ENCODE data around the gene MAP3K12.
"Not testable (repeated sequence)": the region's sequence is repeated elsewhere in the genome, so short reads cannot be mapped to it uniquely, and the experiment has no call there.

Gene MAP3K12

DNA sequence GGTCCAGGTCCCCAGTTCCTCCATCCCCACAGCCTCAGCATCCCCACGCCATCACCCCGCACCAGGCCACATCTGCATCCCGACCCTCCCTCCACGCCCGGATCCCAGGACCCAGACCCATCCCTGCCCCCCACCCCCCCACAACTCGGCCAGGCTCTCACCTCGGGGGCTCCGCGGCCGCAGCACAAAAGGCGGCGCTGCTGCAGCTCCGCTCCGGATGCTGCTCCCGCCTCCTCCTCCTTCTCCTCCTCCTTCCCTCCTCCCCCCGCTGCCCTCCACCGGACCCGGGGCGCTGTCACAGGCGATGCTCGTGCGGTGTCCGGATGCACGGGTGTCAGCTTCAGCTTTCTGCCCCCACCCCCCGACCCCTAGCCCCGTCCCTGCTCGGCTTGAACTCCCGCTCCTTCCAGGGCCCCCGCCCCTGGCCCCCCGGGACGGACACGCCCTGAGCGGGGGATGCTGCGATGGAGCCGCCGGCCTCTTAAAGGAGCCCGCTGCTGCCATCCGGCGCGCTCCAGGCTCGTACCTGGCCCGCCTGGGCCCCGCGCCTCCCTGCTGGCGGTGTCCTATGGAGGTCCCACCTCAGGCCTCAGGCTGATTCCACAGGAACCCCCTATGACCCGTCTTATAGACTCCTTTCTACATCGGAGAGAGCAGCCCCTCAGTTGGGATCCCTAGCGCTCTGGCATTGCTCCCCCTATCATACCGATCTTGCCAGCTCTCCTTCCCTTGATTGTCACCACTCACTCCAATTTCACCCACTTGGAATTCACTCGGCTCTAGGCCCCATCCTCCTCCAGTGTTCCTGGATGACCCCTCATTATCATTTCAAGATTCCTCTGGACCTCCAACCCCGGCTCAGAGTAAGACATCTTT is at the start of gene MAP3K12:
MAP3K12 (minus strand) TSS at position 193 of the 876 bp plus-strand sequence. CDS start 12,067 bp downstream, outside the sequence.
- DNase-seq: peak in 1 of 2 experiments; percentile 46

GRCh38 chr12:53548354-53548753 is 49.1 kb upstream of the MAP3K12 start:
- not testable (repeated sequence) for DNase-seq

DNA sequence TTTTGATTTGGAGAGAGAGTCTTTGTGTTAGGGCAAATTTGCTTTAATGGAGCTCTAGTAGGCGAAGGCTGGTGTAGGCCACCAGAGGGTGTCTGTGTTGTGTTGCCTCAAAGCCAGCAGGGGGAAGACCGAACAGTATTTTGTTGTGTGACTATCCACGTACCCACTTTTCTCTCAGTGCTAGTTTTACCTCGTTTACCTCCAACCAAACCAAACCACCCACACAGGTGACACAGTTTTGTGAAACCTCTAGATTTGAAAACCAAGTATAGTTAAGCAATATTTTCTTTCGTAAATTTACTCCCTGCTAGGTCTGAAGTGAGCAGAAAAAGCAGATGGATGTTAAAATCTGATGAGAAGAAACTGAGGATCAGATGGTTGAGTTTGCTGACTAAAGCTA is 44.3 kb upstream of the MAP3K12 start:
- DNase-seq: peak; percentile 43 to 53

DNA sequence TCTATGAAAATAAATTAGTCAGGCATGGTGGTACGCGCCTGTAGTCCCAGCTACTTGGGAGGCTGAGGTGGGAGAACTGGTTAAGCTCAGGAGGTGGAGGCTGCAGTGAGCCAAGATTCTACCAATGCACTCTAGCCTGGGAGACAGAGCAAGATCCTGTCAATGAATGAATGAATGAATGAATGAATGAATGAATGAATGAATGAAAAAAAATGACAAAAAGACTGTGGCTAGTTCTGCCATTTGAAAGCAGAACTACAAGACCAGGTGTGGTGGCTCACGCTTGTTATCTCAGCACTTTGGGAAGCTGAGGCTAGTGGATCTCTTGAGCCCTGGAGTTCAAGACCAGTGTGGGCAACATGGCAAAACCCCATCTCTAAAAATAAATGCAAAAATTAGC is 40.3 kb upstream of the MAP3K12 start:
- no peak for DNase-seq

DNA sequence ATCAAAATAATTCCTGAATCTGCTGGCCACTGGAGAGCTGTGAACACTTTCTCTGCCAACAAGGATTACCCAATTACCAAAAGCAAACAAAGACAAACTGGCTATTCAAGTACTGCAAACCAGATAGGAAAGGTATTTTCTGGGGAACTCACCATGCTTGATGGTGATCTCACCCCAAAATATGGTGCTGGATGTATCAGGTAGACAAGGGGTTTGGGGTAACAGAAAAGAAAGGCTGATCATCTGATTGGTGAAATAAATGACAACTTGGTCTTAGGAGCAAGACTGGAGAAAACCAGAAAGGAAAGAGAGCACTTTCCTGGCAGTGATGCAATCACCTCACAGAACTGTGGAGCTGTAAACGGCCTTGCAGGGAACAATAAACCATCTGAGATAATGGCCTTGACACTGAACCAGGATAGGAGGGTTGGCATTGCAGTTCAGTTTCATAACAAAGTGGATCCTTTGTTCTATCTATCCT is 39.0 kb upstream of the MAP3K12 start:
- peak; percentile 7 to 13 for DNase-seq

DNA sequence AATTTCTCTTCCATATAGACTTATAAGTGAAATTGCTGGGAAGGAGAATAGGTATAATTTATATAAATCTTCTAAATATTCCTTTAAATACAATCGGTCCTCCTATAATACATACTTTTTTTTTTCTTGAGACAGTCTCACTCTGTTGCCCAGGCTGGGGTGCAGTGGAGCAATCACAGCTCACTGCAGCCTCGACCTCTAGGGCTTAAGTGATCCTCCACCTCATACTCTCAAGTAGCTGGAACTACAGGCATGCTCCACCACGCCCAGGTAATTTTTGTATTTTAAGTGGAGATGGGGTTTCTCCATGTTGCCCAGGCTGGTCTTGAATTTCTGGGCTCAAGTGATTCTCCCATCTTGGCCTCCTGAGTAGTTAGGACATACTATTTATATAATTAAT is 37.7 kb upstream of the MAP3K12 start:
- DNase-seq: no peak

GRCh38 chr12:53533471-53533870 is 34.2 kb upstream of the MAP3K12 start:
- DNase-seq: no peak

GRCh38 chr12:53532524-53533445 is 33.5 kb upstream of the MAP3K12 start:
- DNase-seq: no peak

DNA sequence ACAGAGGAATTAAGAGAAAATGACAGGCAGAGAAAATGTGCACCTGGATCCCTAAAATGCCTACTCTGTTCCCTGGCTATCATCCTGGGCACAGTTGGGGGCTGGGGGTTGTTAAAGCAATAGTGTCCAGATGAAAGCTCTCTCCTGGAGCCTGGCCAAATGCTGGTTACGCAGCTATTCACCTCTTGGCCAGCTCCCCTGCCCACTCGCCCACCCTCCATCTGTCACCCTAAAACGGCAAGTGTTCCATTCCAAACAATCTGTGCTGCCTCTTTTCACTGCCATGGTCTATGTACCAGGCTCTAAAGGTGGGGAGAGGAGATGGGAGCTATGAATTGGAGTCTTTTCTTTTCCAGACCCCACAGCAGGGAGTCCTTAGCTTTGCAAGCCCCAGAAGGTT is 32.8 kb upstream of the MAP3K12 start:
- no peak for DNase-seq

DNA sequence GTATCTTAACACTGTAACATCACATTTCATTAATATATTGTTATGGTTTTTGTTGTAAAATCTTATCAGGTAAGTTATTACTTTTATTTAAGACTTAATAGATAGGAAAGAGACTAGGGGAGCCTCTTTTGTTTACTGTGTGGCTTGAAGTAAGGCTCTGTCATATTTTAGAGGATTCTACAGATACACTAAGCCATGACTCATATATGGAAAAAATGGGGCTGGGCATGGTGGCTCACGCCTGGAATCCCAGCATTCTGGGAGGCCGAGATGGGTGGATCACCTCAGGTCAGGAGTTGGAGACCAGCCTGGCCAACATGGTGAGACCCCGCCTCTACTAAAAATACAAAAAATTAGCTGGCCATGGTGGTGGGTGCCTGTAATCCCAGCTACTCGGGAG is 31.7 kb upstream of the MAP3K12 start:
- DNase-seq: no peak

DNA sequence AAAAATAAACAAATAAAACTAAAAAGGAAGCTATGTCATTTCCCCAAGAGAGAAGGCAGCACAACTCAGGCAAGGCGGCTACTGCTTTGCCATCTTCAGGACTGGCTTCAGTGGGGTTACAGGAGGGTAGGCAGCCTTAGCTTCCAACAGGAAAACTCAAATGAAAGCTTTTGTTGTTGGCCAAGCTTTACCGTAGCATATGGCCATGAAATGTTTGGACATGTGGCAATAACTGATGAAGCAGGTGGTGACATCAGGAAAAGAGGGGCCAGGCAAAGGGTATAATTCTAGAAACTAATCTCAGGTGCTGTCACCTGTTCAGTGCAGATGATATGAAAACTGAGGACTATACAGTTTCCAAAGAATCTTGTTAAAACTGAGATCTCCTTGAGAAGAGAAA is 30.8 kb upstream of the MAP3K12 start:
- DNase-seq: no peak

- no peak for DNase-seq
Measured at GRCh38 chr12:53524476-53524875, 25.2 kb upstream of the MAP3K12 start.

- no peak for DNase-seq
Measured at GRCh38 chr12:53523131-53523530, 23.9 kb upstream of the MAP3K12 start.

GRCh38 chr12:53518381-53518780 is 19.1 kb upstream of the MAP3K12 start:
- no peak for DNase-seq

- DNase-seq: no peak
Measured at GRCh38 chr12:53516758-53517455, 17.6 kb upstream of the MAP3K12 start.

DNA sequence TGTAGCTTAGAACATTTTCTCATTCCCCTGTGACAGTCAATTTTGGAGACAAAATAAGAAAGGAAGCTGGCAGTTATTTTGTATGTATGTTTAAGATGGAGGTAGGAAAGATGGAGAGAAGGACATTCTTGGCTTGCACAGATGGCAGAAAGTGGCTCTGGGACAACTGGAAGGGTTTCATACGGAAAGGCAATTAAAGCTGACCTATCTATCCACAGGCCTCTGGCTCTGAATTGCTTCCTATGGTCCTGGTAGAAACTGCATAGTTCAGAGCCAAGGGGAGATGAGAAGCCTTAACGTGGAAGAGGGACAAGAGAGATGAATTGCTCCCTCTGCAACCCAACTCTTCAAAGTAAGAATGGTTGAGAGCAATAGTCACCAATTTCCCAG is 16.0 kb upstream of the MAP3K12 start:
- no peak for DNase-seq

DNA sequence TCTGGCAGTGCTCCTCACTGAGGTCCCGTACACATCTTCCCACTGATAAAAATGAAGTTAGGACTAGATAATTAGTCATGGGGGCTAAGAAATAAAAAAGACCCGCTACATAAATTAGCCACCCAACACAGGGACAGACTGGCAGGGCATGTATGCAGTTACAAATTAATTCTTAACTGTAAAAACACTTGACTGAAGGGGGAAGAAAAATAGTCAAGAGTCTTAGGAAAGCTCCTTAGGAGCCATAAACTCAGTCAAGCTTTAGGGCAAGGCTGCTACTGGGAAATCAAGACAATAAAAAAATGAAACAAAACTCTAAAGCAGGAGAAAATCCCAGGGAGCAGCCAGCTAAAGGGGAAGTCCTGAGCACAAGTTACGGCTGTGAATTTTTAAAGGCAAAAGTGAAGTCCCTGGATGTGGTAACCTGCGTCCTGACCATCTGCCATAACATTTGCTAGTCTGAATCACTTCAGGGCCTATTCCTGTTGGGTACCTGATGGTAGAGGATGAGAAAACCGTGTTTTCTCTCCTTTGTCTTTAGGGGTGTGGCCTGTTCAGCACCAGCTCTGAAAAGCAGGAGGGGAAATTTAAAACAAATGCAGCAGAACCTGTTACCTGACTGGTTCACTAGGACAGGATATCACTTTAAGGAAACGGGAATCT is 15.5 kb upstream of the MAP3K12 start:
- no peak for DNase-seq

GRCh38 chr12:53513712-53514410 is 14.6 kb upstream of the MAP3K12 start:
- no peak for DNase-seq

- DNase-seq: no peak
Measured at GRCh38 chr12:53510181-53510812, 11.0 kb upstream of the MAP3K12 start.

GRCh38 chr12:53508534-53509170 is 9.4 kb upstream of the MAP3K12 start:
- peak; percentile 66 to 73 for DNase-seq

- DNase-seq: no peak
Measured at GRCh38 chr12:53507603-53507885, 8.3 kb upstream of the MAP3K12 start.
